Measurements from ENCODE around the gene TMUB2. TPM values are rescaled to one million over a fixed set of nuclear protein-coding genes. Genes with fewer than 3 reads are reported as not detected.

The TMUB2 gene
- total RNA-seq, 2 experiments from 2014 or later, result 21.8 to 21.9 TPM

DNA sequence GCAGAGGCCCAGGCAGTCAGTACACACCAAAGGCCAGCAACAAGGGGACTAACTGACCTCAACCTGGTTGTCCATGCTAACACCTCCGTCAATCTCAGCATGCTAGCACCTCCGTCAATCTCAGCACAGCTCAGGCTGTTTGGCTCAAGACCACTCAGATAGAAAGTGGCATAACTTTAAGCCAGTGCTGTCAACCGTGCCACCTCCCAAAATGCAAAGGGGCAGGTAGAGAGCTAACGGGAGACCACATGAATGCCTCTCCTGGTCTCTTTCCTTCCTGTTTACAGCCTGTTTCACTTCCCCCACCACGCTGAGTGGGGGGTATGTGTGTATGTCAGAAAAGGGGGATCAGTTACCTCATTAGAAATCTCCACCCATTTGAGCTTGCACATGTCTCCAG is 29.4 kb downstream of the TMUB2 start:
- intact Hi-C loops (cut with micrococcal nuclease), result no loop called here
- Mint-ChIP-seq H3K27ac (peak overlapping the region; percentile 94), H3K9me3 (no peaks in the 10 kb centered on the region), H3K4me3 (peak overlapping the region; percentile 98), H3K4me1 (ENCODE audit: low read depth) (peaks cover 53% of the 10 kb centered on the region), H3K36me3 (peaks cover 55% of the 10 kb centered on the region), H3K27me3 (no peaks in the 10 kb centered on the region)
- CTCF ChIA-PET, result interaction anchor here (1.0 to 2.6 kb wide), 8 partner anchors 9 to 141 kb away, joined by 3 to 20 read pairs (median 5); partner anchors contain the start of gene GRN
- POLR2A ChIA-PET, result interaction anchor here (1.5 to 1.6 kb wide), 2 partner anchors 30 to 109 kb away, joined by 5 to 7 read pairs; partner anchors contain the start of genes SLC25A39 and TMUB2
- DNase-seq, result peak; percentile 66

DNA sequence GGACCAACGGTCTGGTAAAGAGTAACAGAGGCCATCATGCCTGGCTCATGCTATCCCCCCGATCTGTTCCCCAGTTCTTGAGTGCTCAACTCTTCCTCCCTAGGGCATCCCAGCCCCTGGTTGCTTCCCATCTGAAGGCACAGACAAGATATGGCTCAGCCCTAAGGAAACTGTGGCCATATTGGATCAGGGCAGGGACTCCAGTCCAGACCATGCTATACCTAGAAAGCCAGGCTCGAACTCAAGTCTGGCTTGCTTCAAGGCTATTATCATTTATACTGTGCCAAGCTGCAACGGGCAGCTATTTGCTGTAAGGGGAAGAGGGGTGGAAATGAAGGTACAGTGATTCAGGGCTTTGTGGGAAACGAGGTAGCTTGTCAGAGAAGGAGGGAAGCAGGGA is 29.9 kb downstream of the TMUB2 start:
- Mint-ChIP-seq H3K27ac (peak overlapping the region; percentile 94), H3K4me1 (ENCODE audit: low read depth) (peaks cover 49% of the 10 kb centered on the region), H3K36me3 (peaks cover 52% of the 10 kb centered on the region), H3K27me3 (no peaks in the 10 kb centered on the region), H3K9me3 (no peaks in the 10 kb centered on the region), H3K4me3 (peak overlapping the region; percentile 98)
- CTCF ChIA-PET, result interaction anchor here (1.0 to 2.6 kb wide), 9 partner anchors 10 to 141 kb away, joined by 3 to 20 read pairs (median 6); partner anchors contain the start of genes GRN and TMUB2
- POLR2A ChIA-PET, result interaction anchor here (0.7 to 1.6 kb wide), 4 partner anchors 13 to 108 kb away, joined by 3 to 7 read pairs (median 4); partner anchors contain the start of genes SLC25A39 and TMUB2
- intact Hi-C loops (cut with micrococcal nuclease), result no loop called here
- DNase-seq, result no peak

DNA sequence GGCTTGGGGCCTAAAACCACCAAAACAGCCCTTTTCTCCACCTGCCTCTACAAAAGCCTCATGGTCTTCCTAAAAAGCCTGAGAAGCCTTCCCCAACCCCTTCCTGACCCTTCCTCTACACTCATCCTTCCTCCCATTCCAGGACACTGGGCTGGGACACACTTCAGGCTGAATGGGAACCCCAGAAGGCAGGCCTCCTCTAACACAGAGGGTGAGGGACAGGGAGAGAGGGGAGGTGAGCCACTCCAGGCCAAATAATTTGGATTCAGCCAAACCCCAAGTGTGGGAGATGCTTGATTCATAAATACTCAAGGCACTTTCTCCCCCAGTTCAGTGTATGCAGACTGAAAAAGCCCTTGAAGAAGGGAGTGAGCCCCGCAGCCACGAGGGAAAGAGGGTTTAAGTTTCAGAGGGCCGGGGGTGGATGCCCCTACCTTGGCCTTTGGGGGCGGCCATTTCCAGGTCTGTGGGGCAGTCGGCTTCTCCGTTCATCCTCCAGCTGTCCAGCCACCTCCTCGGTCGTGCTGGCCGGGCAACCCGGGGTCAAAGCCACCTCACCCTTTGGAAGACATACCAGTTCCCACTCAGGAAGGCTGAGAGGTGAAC is 31.1 kb downstream of the TMUB2 start:
- ChIA-PET CTCF (interaction anchor here (0.6 to 5.0 kb wide), 8 partner anchors 7 to 1230 kb away, joined by 3 to 86 read pairs (median 7); partner anchors contain the start of gene TMUB2), POLR2A (interaction anchor here (1.0 to 1.6 kb wide), 5 partner anchors 8 to 107 kb away, joined by 3 to 10 read pairs (median 7); partner anchors contain the start of genes SLC25A39 and TMUB2)
- Mint-ChIP-seq H3K36me3 (peaks cover 50% of the 10 kb centered on the region), H3K9me3 (no peaks in the 10 kb centered on the region), H3K27ac (peak overlapping the region; percentile 94), H3K4me1 (ENCODE audit: low read depth) (peaks cover 46% of the 10 kb centered on the region), H3K4me3 (peak overlapping the region; percentile 98), H3K27me3 (no peaks in the 10 kb centered on the region)
- intact Hi-C loops (cut with micrococcal nuclease), result loop anchor here (1.0 kb wide), 3 partner anchors 8 to 32 kb away; partner anchors contain the start of gene TMUB2
- no peak for DNase-seq

DNA sequence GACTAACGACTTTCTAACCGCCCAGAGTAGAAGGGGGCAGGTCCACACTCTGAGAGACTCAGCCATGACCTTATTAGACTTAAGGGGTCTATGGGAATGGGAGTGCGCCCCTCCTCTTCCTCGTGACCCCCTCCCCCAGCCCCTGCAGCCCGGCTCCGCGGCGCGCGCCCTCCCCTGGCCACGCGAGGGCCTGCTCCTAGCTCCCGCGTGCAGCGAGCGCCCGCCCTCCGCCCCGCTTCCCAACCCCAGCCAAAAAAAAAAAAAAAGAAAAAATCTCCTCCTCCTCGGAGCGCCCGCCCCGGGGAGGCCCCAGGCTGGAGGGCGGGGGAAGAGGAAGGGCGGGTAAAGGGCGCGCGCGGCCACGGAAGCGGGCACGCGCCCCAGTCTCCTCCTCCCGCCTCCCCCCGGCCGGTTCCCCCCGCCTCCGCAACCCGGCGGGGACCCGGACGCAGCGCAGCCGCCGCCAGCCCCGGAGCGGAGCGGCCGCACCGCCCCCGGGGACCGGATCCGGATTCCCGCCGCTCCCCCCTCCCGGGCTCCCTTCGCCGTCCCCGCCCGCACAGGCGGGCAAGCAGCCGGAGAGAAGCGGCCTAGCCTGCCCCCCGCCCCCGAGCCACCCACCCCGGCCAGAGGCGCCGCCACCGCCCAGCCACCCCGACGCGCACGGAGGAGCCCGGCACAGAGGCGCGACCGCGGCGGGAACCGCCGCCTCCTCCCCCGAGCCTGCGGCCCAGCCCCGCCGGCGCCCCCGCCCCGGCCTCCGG is 31.8 kb downstream of the TMUB2 start:
- DNase-seq, result peak; percentile 91
- peaks cover 40% of the 10 kb centered on the region for H3K4me1 Mint-ChIP-seq (ENCODE audit: low read depth)
- H3K4me3 Mint-ChIP-seq, result peak overlapping the region; percentile 98
- intact Hi-C loops (cut with micrococcal nuclease), result loop anchor here (1.0 kb wide), 3 partner anchors 8 to 32 kb away; partner anchors contain the start of gene TMUB2
- H3K27me3 Mint-ChIP-seq, result no peaks in the 10 kb centered on the region
- no peaks in the 10 kb centered on the region for H3K9me3 Mint-ChIP-seq
- peaks cover 44% of the 10 kb centered on the region for H3K36me3 Mint-ChIP-seq
- ChIA-PET CTCF (interaction anchor here (0.6 to 5.0 kb wide), 8 partner anchors 8 to 1231 kb away, joined by 3 to 86 read pairs (median 4); partner anchors contain the start of genes SLC25A39 and TMUB2), POLR2A (interaction anchor here (1.0 to 3.6 kb wide), 5 partner anchors 8 to 109 kb away, joined by 3 to 43 read pairs (median 10); no protein-coding TSS in a partner anchor)
- H3K27ac Mint-ChIP-seq, result peak overlapping the region; percentile 94

DNA sequence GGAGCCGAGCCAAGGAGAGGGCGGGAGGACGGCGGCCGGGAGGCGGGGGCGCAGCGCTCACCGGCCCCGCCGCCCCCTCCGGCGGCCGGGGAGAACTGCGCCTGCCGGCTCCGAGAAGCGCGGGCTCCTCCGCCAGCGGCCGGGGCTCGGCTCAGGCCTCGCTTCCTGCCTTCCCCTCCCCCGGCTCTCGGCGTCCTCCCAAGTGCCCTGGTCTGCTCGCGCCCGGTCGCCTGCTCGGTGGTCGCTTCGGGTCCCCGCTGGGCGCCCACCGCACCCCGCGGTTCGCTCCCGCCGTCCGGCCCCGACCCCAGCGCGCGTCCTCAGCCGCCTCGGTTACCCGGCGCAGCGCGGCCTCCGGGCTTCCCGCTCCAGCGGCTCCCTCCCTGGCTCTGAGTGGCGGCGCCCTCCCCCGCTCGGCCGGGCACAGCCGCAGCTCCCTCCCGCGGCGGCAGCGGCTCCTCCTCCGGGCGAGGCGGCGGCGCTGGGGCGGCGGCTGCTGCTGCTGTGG is 32.4 kb downstream of the TMUB2 start:
- intact Hi-C loops (cut with micrococcal nuclease), result no loop called here
- Mint-ChIP-seq H3K27me3 (no peaks in the 10 kb centered on the region), H3K4me1 (ENCODE audit: low read depth) (peaks cover 34% of the 10 kb centered on the region), H3K27ac (peak overlapping the region; percentile 66), H3K36me3 (peaks cover 38% of the 10 kb centered on the region), H3K9me3 (no peaks in the 10 kb centered on the region), H3K4me3 (no peak overlapping the region)
- ChIA-PET CTCF (interaction anchor here (0.6 to 5.0 kb wide), 6 partner anchors 9 to 108 kb away, joined by 3 to 86 read pairs (median 8); partner anchors contain the start of gene TMUB2), POLR2A (interaction anchor here (1.4 to 3.6 kb wide), 4 partner anchors 8 to 108 kb away, joined by 3 to 43 read pairs (median 5); partner anchors contain the start of gene ATXN7L3)
- peak; percentile 80 for DNase-seq

DNA sequence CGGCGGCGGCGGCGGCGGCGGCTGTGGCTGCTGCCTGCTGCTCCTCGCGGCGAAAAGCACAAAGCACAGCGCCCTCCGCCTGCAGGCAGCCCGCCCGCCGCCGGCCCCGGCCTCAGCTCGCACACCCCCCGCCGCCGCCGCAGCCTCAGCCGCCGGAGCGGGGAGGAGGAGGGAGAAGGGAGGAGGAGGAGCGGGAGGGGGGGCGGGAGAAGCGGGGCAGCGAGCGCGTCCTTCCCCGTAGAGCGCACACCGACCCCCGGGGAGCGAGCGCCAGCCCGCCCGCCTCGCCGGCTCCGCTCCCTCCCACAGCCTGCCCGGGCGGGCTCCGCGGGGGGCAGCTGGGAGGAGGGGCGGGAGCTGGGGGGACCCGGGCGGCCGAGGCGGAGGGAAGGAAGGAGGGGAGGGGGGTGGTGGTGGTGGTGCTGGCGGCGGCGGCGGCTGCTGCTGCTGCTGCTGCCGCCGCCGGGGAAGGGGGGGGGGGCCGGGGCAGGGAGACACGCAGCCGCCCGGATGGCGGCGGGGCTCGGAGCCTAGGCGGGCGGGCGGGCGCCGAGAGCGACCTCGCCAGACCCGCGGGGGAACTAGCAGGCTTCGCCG is 32.9 kb downstream of the TMUB2 start, which contains the start of gene UBTF:
UBTF (minus strand) TSS at position 60 of the 597 bp plus-strand sequence. CDS start 1,446 bp downstream, outside the sequence.
- POLR2A ChIA-PET, result interaction anchor here (1.4 to 3.6 kb wide), 5 partner anchors 9 to 107 kb away, joined by 3 to 43 read pairs (median 4); partner anchors contain the start of gene ATXN7L3
- peak within 1 kb of the TSS; percentile 96 for H3K27ac Mint-ChIP-seq
- no peaks in the 10 kb centered on the region for H3K27me3 Mint-ChIP-seq
- H3K4me3 Mint-ChIP-seq, result peak within 1 kb of the TSS; percentile 85
- peaks cover 29% of the 10 kb centered on the region for H3K4me1 Mint-ChIP-seq (ENCODE audit: low read depth)
- CTCF ChIA-PET, result interaction anchor here (0.6 to 5.0 kb wide), 7 partner anchors 9 to 124 kb away, joined by 3 to 86 read pairs (median 3); no protein-coding TSS in a partner anchor
- H3K36me3 Mint-ChIP-seq, result peaks cover 32% of the 10 kb centered on the region
- peak; percentile 72 for DNase-seq
- no peaks in the 10 kb centered on the region for H3K9me3 Mint-ChIP-seq
- intact Hi-C loops (cut with micrococcal nuclease), result loop anchor here (2.0 kb wide), 1 partner anchor 79 kb away; the partner anchor contains the start of gene HROB

DNA sequence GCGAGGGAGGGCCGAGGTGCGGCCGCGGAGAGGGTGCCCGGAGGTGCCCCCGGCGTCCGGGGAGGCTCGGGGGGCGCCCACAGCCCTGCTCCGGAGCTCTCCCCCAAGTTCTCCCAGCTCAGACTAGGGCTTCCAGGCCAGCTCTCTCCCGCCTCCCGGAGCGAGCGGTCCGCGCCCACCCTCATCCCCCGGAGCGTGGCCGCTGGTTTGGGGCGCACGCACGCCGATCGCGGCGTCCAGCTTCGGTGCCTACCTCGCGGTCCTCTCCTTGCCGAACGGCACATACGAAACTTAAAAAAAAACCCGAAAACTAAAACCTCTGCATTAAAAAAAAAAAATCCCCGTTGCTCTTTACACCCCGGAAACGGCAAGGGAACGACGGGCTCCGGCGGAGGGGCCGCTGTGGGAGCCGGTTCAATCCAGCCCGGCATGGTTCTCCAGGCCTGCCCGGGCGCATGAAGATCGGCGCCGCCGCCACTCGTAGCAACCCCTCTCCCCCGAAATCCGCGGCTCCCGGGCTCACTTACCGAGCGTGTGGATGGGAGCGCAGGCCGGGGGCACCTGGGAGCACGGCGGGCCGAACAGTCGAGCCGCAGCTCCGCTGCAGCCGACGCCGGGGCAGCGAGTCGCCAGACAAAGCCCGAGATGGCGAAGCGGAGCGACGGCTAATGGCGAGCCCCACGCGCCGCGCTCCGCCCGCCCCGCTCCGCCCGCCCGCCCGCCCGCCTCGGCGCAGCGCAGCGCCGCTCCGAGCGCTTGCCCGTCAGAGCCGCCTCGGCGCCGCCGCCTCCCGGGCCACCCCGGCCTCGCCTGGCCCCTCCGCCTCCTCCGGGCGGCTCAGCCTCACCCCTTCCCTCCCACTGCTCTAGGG is 33.7 kb downstream of the TMUB2 start:
- intact Hi-C loops (cut with micrococcal nuclease), result loop anchor here (2.0 kb wide), 1 partner anchor 80 kb away; the partner anchor contains the start of gene HROB
- peak; percentile 70 for DNase-seq
- peak overlapping the region; percentile 96 for H3K27ac Mint-ChIP-seq
- H3K9me3 Mint-ChIP-seq, result no peaks in the 10 kb centered on the region
- H3K4me3 Mint-ChIP-seq, result peak overlapping the region; percentile 85
- H3K27me3 Mint-ChIP-seq, result no peaks in the 10 kb centered on the region
- ChIA-PET CTCF (interaction anchor here (0.6 to 5.0 kb wide), 13 partner anchors 10 to 303 kb away, joined by 3 to 86 read pairs (median 3); partner anchors contain the start of genes GRN and TMUB2), POLR2A (interaction anchor here (0.6 to 3.6 kb wide), 11 partner anchors 10 to 130 kb away, joined by 3 to 43 read pairs (median 5); partner anchors contain the start of genes ATXN7L3 and GRN)
- H3K4me1 Mint-ChIP-seq (ENCODE audit: low read depth), result peaks cover 21% of the 10 kb centered on the region
- peaks cover 25% of the 10 kb centered on the region for H3K36me3 Mint-ChIP-seq

DNA sequence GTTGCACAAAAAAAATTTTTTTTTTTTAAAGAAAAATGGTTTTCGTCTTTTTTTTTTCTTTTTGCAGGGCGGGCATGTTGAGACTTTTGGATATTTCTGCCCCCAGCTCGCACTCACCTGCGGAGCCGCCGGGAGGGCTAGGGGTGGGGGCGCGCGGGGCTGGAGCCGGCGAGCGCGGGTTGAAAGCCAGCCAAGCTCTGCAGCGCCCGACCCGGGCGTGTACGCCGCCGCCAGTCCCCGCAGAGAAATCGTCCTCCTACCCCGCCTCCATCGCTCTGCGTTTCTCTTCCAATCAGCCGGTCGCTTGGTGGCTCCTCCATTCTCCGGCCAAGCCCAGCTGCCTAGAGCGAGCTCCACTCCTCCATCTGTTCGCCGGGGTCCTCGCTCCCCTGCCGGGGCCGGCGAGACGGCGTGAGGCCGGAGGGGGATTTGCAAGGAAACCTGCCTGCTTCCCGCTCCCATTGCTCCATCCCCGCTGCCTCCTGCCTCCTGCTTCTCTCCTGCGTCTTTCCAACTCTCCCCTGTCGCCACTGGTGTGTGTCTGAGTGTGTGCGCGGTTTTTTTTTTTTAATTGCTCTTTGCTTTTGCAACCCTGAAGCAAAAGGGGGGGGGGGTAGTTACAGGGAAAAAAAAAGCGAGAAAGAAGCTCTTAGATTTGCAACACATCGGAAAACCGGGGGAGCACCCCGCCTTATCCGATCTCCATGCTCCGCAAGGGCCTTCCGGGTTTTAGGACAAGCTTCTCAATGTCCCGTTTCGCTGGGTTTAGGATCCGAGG is 34.5 kb downstream of the TMUB2 start:
- CTCF ChIA-PET, result interaction anchor here (0.6 to 5.0 kb wide), 13 partner anchors 10 to 302 kb away, joined by 3 to 86 read pairs (median 3); partner anchors contain the start of genes GRN, HDAC5 and TMUB2

DNA sequence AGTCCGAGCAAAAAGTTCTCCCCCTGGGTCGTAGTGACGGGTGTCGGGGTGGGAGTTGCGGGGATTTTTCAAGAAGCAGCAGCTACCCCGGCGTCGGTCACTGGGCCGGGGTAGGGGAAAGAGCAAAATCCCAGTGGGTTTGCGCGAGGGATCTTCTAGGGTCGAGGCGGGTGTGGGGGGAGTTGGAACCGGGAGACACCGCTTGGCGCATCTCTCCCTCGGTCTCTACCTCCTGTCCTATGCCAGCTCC is 35.0 kb downstream of the TMUB2 start:
- intact Hi-C loops (cut with micrococcal nuclease), result loop anchor here (2.0 kb wide), 1 partner anchor 81 kb away; the partner anchor contains the start of gene HROB
- H3K4me1 Mint-ChIP-seq (ENCODE audit: low read depth), result peaks cover 8% of the 10 kb centered on the region
- H3K27me3 Mint-ChIP-seq, result no peaks in the 10 kb centered on the region
- DNase-seq, result no peak
- H3K36me3 Mint-ChIP-seq, result peaks cover 11% of the 10 kb centered on the region
- POLR2A ChIA-PET, result interaction anchor here (0.5 to 3.6 kb wide), 13 partner anchors 11 to 1297 kb away, joined by 3 to 43 read pairs (median 4); partner anchors contain the start of genes ATXN7L3, GRN, HDAC5 and TMUB2
- no peaks in the 10 kb centered on the region for H3K9me3 Mint-ChIP-seq
- CTCF ChIA-PET, result interaction anchor here (0.9 to 5.0 kb wide), 11 partner anchors 9 to 302 kb away, joined by 3 to 86 read pairs (median 4); partner anchors contain the start of genes GRN and HDAC5
- H3K27ac Mint-ChIP-seq, result peak overlapping the region; percentile 83
- peak overlapping the region; percentile 85 for H3K4me3 Mint-ChIP-seq

More for the DNA sequence above, 34.5 kb downstream of the TMUB2 start:
- H3K9me3 Mint-ChIP-seq, result no peaks in the 10 kb centered on the region
- H3K4me1 Mint-ChIP-seq (ENCODE audit: low read depth), result peaks cover 13% of the 10 kb centered on the region
- no peaks in the 10 kb centered on the region for H3K27me3 Mint-ChIP-seq
- H3K27ac Mint-ChIP-seq, result peak overlapping the region; percentile 83
- intact Hi-C loops (cut with micrococcal nuclease), result loop anchor here (2.0 kb wide), 1 partner anchor 80 kb away; the partner anchor contains the start of gene HROB
- DNase-seq, result peak; percentile 79
- POLR2A ChIA-PET, result interaction anchor here (0.5 to 3.6 kb wide), 17 partner anchors 10 to 1297 kb away, joined by 3 to 43 read pairs (median 4); partner anchors contain the start of genes ATXN7L3, GRN, HDAC5 and TMUB2
- peak overlapping the region; percentile 85 for H3K4me3 Mint-ChIP-seq
- H3K36me3 Mint-ChIP-seq, result peaks cover 17% of the 10 kb centered on the region
